ENCODE data around the gene MAPKAPK2.

MAPKAPK2 gene

DNA sequence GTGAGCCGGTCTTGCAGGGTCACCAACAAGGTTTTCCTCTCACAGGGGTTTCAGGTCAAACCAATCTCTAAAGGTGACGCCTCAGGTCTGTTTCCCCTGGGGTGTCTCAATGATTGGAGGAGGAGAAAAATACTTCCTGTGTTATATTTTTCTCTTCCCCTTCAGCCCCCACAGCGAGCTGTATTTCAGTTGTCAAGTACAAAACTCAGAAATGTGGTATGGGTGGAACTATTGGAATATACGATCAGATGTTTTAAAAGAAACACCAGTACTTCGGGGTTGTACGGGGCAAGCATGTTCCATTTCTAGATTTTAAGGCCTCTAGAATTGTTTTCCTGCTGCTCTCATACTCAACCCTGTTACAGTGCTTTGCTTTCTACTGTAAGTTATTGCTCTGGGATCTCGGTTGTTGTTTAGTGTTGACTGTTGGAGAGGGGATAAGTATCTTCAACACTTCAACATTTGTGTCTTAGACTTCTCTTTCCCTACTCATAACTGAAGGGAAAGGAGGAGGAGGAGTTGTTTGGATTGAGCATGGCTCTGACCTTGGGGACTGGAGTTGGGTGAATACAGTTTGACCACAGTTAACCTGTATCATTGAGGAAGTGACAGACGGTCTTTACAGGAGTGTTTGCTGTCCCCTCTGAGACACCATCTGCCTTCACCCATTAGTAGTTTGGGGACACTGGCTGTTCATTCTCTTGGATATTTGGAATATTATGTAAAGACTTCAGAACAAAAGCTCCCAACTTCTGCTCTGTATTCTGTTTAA, 2.0 kb downstream of the MAPKAPK2 start:
- Histone ChIP-seq H3K36me3 (ENCODE audit: control insufficient read depth, low read depth, low read length) (no peaks in the 10 kb centered on the region), H3K27ac (ENCODE audit: low read length) (no peak overlapping the region), H3K4me3 (ENCODE audit: low read length) (peak overlapping the region; percentile 87), H3K4me1 (ENCODE audit: control insufficient read depth, low read depth, low read length) (peaks cover 40% of the 10 kb centered on the region), H3K9me3 (ENCODE audit: control insufficient read depth, low read depth, low read length) (no peaks in the 10 kb centered on the region), H3K9ac (ENCODE audit: low read length) (peak overlapping the region; percentile 81), H3K27me3 (ENCODE audit: control insufficient read depth, insufficient read depth, low read length) (peaks cover 48% of the 10 kb centered on the region)

DNA sequence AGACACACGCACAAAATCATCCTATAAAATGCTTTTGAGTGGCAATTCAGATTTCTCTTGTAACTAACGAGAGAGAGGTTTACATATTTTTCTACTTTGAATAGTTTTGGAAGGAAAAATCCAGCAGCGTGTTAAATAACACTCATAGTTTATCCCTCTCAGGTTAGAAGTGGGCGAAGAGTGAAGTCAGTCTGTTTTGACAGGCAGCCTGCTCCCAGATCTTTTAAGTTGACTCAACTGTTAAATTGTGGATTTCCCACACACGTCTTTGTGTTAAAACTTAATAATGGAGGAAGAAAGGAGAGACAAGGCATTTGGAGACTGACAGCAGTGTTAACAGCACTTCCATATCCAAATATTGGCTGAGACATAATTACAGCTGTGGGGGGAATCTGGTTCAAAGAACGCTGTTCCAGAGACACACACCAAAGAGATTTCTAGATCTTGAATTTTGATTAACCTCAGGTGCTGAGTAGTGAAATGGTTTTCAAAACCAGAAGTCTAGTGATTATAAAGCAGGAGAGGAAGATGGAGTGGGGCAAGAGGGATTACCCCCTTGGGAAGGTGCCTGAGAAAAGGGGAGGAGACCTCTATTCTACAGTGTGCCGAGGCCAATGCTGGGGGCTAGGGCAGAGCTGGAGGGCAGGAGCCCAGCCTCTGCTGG, 2.7 kb downstream of the MAPKAPK2 start:
- no peak overlapping the region for H3K9ac ChIP-seq (ENCODE audit: low read length)
- peaks cover 41% of the 10 kb centered on the region for H3K27me3 ChIP-seq (ENCODE audit: control insufficient read depth, insufficient read depth, low read length)
- no peaks in the 10 kb centered on the region for H3K36me3 ChIP-seq (ENCODE audit: control insufficient read depth, low read depth, low read length)
- peak overlapping the region; percentile 51 for H3K4me3 ChIP-seq (ENCODE audit: low read length)
- H3K27ac ChIP-seq (ENCODE audit: low read length): no peak overlapping the region
- no peaks in the 10 kb centered on the region for H3K9me3 ChIP-seq (ENCODE audit: control insufficient read depth, low read depth, low read length)
- H3K4me1 ChIP-seq (ENCODE audit: control insufficient read depth, low read depth, low read length): peaks cover 40% of the 10 kb centered on the region

DNA sequence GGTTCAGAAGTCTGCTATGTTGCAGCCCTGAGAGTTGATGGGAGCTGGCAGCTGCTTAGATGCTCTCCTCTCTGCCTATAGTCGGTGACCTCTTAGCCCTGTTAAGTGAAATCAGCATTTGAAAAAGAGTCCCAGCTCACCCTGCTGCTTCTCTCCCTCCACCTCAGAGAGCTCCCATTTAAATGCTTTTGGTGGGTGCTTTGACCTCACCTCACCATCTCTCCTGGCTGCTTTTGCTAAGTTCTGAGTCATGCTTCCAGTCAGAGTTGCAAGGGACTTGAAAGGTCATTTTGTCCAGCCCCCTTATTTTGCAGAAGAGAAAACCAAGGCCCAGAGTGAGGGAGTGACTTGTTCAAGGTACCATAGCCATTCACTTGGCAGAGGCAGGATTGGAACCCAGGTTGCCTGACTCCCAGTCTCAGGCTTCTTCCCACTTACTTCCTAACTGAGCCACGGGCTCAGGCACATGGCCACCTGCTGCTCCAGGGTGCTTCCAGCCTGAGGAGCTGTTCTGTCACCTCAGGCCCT, 3.3 kb downstream of the MAPKAPK2 start:
- no peaks in the 10 kb centered on the region for H3K9me3 ChIP-seq (ENCODE audit: control insufficient read depth, low read depth, low read length)
- H3K27ac ChIP-seq (ENCODE audit: low read length): peak overlapping the region; percentile 22
- peak overlapping the region; percentile 51 for H3K4me3 ChIP-seq (ENCODE audit: low read length)
- H3K9ac ChIP-seq (ENCODE audit: low read length): peak overlapping the region; percentile 52
- H3K4me1 ChIP-seq (ENCODE audit: control insufficient read depth, low read depth, low read length): peaks cover 40% of the 10 kb centered on the region
- H3K36me3 ChIP-seq (ENCODE audit: control insufficient read depth, low read depth, low read length): no peaks in the 10 kb centered on the region
- H3K27me3 ChIP-seq (ENCODE audit: control insufficient read depth, insufficient read depth, low read length): peaks cover 35% of the 10 kb centered on the region

DNA sequence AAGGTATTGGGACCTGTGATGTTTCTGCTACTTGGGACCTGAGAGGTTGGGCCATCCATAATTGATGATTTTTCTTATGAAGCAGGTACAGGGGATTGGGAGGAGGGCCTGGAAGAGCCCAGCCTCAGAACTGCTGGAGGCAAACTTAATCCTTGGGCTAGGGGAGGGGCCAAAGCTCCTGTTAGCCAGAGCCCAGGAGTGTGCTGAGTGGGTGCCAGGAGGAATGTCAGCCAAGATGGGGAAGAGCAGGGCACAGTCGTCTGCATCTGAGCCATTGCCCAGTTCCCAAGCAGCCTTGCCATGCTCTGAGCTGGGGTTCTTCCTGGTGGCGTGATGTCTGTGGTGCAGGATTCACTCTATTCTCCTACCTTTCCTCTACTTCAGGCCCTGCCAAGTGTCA, 5.8 kb downstream of the MAPKAPK2 start:
- no peaks in the 10 kb centered on the region for H3K9me3 ChIP-seq (ENCODE audit: control insufficient read depth, low read depth, low read length)
- H3K4me3 ChIP-seq (ENCODE audit: low read length): no peak overlapping the region
- no peaks in the 10 kb centered on the region for H3K36me3 ChIP-seq (ENCODE audit: control insufficient read depth, low read depth, low read length)
- H3K27me3 ChIP-seq (ENCODE audit: control insufficient read depth, insufficient read depth, low read length): peaks cover 19% of the 10 kb centered on the region
- peaks cover 50% of the 10 kb centered on the region for H3K4me1 ChIP-seq (ENCODE audit: control insufficient read depth, low read depth, low read length)
- H3K9ac ChIP-seq (ENCODE audit: low read length): no peak overlapping the region
- no peak overlapping the region for H3K27ac ChIP-seq (ENCODE audit: low read length)

DNA sequence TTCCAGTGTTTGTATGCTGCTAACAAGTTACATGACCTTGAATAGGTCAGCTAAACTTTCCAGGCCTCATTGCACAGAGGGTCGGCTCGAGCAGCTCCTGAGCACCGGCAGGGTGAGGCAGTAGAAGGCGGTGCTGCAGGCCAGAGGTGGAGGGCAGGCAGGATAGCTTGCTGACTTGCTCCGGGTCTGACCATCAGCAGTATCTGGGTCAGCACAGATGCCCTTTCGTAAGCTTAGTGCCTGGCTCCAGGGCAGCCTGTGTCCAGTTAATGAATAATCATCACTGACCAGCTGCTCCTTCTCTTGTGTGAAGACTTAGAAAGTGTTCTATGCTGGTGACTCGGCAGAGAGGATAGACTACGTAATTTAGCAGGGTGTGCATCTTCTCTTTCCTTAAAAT, 6.9 kb downstream of the MAPKAPK2 start:
- Histone ChIP-seq H3K9ac (ENCODE audit: low read length) (no peak overlapping the region), H3K36me3 (ENCODE audit: control insufficient read depth, low read depth, low read length) (no peaks in the 10 kb centered on the region), H3K9me3 (ENCODE audit: control insufficient read depth, low read depth, low read length) (no peaks in the 10 kb centered on the region), H3K27ac (ENCODE audit: low read length) (no peak overlapping the region), H3K4me3 (ENCODE audit: low read length) (no peak overlapping the region), H3K27me3 (ENCODE audit: control insufficient read depth, insufficient read depth, low read length) (peaks cover 10% of the 10 kb centered on the region), H3K4me1 (ENCODE audit: control insufficient read depth, low read depth, low read length) (peaks cover 48% of the 10 kb centered on the region)

DNA sequence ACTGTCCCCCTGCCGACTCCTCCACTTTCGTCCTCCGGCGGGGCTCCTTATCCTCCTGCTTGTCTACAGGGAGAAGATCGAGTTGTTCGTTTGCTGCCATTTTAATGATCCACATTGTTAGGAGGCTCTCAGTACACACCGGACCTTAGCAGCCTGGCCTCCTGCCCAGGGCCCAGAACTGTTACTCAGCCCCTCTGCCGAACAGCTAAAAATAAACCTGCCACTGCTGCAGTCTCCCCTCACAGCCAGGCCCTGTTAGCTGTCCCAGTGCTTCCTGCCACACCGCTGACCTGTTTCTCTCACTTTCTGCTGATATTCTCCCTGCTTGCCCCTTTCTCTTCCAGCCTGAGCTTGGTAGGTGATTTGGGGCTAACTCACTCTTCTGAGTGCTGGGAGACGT, 8.3 kb downstream of the MAPKAPK2 start:
- Histone ChIP-seq H3K4me1 (ENCODE audit: control insufficient read depth, low read depth, low read length) (peaks cover 40% of the 10 kb centered on the region), H3K36me3 (ENCODE audit: control insufficient read depth, low read depth, low read length) (no peaks in the 10 kb centered on the region), H3K9ac (ENCODE audit: low read length) (no peak overlapping the region), H3K4me3 (ENCODE audit: low read length) (no peak overlapping the region), H3K9me3 (ENCODE audit: control insufficient read depth, low read depth, low read length) (no peaks in the 10 kb centered on the region), H3K27ac (ENCODE audit: low read length) (no peak overlapping the region), H3K27me3 (ENCODE audit: control insufficient read depth, insufficient read depth, low read length) (no peaks in the 10 kb centered on the region)

DNA sequence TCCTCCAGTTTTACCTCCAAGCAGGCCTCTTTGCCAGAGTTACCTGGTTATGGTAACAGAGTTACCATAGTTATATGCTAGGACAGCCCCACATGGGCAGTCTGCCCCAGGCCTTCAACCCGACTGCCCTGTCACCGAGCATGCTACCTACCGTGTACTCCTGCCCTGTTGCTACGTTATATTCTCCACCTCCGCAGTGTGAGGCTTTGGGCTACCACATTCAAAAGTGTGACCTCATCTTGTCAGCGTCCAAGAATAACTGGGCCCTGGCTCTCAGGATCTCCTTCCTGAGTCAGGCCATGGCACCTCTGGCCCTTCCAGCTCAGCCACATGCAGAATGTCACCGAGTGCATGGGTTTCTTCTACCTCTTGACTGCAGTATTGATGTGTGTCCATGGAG, 8.9 kb downstream of the MAPKAPK2 start:
- Histone ChIP-seq H3K4me3 (ENCODE audit: low read length) (no peak overlapping the region), H3K27ac (ENCODE audit: low read length) (no peak overlapping the region), H3K36me3 (ENCODE audit: control insufficient read depth, low read depth, low read length) (no peaks in the 10 kb centered on the region), H3K9ac (ENCODE audit: low read length) (no peak overlapping the region), H3K27me3 (ENCODE audit: control insufficient read depth, insufficient read depth, low read length) (no peaks in the 10 kb centered on the region), H3K4me1 (ENCODE audit: control insufficient read depth, low read depth, low read length) (peaks cover 36% of the 10 kb centered on the region), H3K9me3 (ENCODE audit: control insufficient read depth, low read depth, low read length) (no peaks in the 10 kb centered on the region)

DNA sequence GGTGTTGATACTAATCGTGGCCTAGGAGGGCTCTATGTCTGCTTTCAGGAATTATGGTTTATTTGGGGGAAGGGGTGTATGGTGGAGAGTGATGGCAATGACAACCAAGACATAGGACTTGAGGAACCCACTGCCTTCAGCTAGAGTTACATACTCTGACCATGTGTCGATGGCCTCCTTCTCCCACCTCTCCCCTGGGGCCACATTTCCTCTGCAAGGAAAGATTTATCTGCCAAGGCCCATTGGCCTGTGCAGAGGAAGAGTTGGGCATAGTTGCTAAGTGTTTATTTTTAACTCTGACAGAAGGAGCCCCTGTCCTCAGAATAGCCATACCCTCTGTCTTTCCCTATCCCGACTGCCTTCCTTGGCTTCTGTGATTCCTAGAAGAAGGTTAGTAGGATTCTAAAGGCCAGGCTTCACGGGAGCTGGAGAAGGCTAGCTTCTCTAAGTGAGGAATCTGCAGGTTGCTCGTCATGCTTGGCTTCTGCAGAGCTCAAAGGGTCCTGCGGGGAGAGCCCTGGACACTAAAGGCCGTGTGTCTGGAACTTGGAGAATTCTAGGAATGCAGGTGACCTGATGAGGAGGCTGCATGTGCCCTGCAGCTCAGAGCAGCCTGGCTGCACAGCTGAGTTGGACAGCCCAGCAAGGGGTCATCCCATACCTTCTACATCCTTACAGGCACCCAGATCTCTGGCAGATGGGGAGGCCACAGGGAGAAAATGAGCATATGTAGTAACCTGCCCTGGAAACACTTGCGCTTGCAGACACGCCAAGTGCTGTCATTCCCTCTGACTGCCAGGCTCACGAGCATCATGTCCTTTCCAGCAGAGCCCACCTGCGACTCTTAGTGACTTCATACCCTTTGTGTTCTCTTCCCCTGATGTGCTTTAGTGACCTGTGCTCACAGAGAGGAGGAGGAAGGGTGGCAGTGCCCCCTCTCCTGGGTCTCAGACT, 9.7 kb downstream of the MAPKAPK2 start:
- H3K27ac ChIP-seq (ENCODE audit: low read length): no peak overlapping the region
- no peaks in the 10 kb centered on the region for H3K27me3 ChIP-seq (ENCODE audit: control insufficient read depth, insufficient read depth, low read length)
- peaks cover 27% of the 10 kb centered on the region for H3K4me1 ChIP-seq (ENCODE audit: control insufficient read depth, low read depth, low read length)
- H3K9ac ChIP-seq (ENCODE audit: low read length): no peak overlapping the region
- no peaks in the 10 kb centered on the region for H3K9me3 ChIP-seq (ENCODE audit: control insufficient read depth, low read depth, low read length)
- H3K4me3 ChIP-seq (ENCODE audit: low read length): no peak overlapping the region
- H3K36me3 ChIP-seq (ENCODE audit: control insufficient read depth, low read depth, low read length): no peaks in the 10 kb centered on the region

DNA sequence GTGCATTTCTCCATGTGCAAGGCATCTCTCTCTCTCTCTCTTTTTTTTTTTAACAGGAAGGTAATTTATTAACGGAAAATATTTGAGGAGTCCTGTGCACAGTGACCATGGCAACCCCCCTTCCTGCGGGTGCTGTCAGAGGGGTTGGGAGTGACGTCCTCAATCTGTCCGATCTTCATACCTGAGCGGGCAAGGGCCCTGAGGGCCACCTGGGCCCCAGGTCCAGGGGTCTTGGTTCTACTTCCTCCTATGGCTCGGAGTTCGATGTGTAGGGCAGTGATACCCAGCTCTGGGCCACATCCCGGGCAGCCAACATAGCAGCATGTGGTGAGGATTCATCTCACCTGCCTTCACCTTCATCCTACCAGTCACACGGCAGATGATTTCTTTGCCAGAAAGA, 11.0 kb downstream of the MAPKAPK2 start:
- H3K36me3 ChIP-seq (ENCODE audit: control insufficient read depth, low read depth, low read length): no peaks in the 10 kb centered on the region
- no peaks in the 10 kb centered on the region for H3K27me3 ChIP-seq (ENCODE audit: control insufficient read depth, insufficient read depth, low read length)
- no peaks in the 10 kb centered on the region for H3K9me3 ChIP-seq (ENCODE audit: control insufficient read depth, low read depth, low read length)
- H3K4me3 ChIP-seq (ENCODE audit: low read length): no peak overlapping the region
- H3K27ac ChIP-seq (ENCODE audit: low read length): no peak overlapping the region
- H3K4me1 ChIP-seq (ENCODE audit: control insufficient read depth, low read depth, low read length): peaks cover 27% of the 10 kb centered on the region
- H3K9ac ChIP-seq (ENCODE audit: low read length): no peak overlapping the region

DNA sequence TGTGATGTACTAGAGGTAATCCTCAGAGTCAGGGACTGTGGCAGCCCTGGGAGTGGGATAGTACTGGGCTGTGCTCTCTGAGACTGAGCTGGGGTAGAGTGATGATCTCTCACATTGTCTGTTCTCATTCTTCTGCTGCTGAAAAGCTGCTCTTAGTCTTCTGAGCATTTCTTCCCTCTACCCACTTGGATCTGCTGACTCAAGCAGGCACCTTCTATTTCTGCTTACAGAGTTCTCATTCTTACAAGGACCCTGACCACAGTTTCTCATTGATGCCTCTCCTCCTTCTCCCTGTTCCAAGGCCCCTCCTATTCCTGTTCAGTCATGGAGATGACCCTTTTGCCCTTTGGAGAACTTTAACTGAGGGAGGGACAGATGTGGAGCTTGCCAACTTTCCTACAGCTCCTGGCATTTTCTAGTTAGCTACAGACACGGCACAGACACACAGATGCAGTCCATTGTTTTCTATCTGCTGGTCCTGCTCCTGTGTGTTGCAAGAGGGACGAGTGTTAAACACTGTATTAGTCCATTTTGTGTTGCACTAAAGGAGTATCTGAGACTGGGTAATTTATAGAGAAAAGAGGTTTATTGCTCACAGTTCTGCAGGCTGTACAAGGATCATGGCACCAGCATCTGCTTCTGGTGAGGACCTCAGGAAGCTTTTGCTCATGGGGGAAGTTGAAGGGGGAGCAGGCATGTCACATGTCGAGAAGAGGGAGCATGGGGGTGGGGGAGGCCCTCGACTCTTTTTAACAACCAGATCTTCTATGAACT, 12.3 kb downstream of the MAPKAPK2 start:
- Histone ChIP-seq H3K9ac (ENCODE audit: low read length) (no peak overlapping the region), H3K27me3 (ENCODE audit: control insufficient read depth, insufficient read depth, low read length) (no peaks in the 10 kb centered on the region), H3K4me3 (ENCODE audit: low read length) (no peak overlapping the region), H3K36me3 (ENCODE audit: control insufficient read depth, low read depth, low read length) (no peaks in the 10 kb centered on the region), H3K4me1 (ENCODE audit: control insufficient read depth, low read depth, low read length) (peaks cover 27% of the 10 kb centered on the region), H3K9me3 (ENCODE audit: control insufficient read depth, low read depth, low read length) (no peaks in the 10 kb centered on the region), H3K27ac (ENCODE audit: low read length) (no peak overlapping the region)

Data from iPS-18a (cell line).